ENCODE data around the gene DCC.

DCC gene

DNA sequence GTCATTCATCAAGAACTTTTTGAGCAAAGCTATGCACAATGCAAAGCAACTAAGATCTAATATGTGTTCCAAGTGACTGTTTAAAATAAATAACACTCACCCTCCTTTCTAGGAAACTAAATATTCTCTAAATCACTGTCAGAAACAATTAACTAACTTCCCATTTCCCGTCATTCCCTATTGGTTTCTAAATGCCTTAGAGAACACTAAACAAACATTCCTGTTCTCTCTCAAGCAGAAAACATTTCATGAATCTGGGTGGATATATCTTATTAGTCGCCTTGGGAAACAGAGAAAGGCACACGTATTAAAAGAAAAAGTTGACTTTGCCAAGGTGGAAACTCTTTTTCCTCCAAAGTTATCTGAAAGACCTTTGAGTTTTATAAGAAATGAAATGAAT lies 1149.3 kb downstream of the DCC start:
- no peak overlapping the region for H3K9ac ChIP-seq
- H3K79me2 ChIP-seq (ENCODE audit: insufficient read depth, low read depth) = no peaks in the 10 kb centered on the region
- H3K4me2 ChIP-seq = no peak overlapping the region
- H2AFZ ChIP-seq (ENCODE audit: low read depth) = no peak overlapping the region
- no peaks in the 10 kb centered on the region for H3K4me1 ChIP-seq (ENCODE audit: low read depth, poor library complexity, severe bottlenecking)
- H4K20me1 ChIP-seq (ENCODE audit: insufficient read depth) = no peaks in the 10 kb centered on the region
- H3K4me3 ChIP-seq (IDR thresholded peaks at IDR 0.05; ENCODE audit: insufficient read depth, low read depth, low read length) = no peak overlapping the region
- no peaks in the 10 kb centered on the region for H3K36me3 ChIP-seq (ENCODE audit: insufficient read depth)
- no peaks in the 10 kb centered on the region for H3K27me3 ChIP-seq (ENCODE audit: insufficient read depth, low read depth)
- H3K27ac ChIP-seq = no peak overlapping the region
- TF ChIP-seq, protein P1, sequence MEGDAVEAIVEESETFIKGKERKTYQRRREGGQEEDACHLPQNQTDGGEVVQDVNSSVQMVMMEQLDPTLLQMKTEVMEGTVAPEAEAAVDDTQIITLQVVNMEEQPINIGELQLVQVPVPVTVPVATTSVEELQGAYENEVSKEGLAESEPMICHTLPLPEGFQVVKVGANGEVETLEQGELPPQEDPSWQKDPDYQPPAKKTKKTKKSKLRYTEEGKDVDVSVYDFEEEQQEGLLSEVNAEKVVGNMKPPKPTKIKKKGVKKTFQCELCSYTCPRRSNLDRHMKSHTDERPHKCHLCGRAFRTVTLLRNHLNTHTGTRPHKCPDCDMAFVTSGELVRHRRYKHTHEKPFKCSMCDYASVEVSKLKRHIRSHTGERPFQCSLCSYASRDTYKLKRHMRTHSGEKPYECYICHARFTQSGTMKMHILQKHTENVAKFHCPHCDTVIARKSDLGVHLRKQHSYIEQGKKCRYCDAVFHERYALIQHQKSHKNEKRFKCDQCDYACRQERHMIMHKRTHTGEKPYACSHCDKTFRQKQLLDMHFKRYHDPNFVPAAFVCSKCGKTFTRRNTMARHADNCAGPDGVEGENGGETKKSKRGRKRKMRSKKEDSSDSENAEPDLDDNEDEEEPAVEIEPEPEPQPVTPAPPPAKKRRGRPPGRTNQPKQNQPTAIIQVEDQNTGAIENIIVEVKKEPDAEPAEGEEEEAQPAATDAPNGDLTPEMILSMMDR (conservative IDR thresholded peaks at IDR 0.05; ENCODE audit: low read depth, low read length) = no peak

- Histone ChIP-seq H3K79me2 (ENCODE audit: insufficient read depth, low read depth) (no peaks in the 10 kb centered on the region), H2AFZ (ENCODE audit: low read depth) (no peak overlapping the region), H3K4me2 (no peak overlapping the region), H3K27ac (no peak overlapping the region), H3K4me3 (IDR thresholded peaks at IDR 0.05; ENCODE audit: insufficient read depth, low read depth, low read length) (no peak overlapping the region), H3K36me3 (ENCODE audit: insufficient read depth) (no peaks in the 10 kb centered on the region), H3K27me3 (ENCODE audit: insufficient read depth, low read depth) (no peaks in the 10 kb centered on the region), H4K20me1 (ENCODE audit: insufficient read depth) (no peaks in the 10 kb centered on the region), H3K4me1 (ENCODE audit: low read depth, poor library complexity, severe bottlenecking) (no peaks in the 10 kb centered on the region), H3K9ac (no peak overlapping the region)
- TF ChIP-seq, protein P1 (conservative IDR thresholded peaks at IDR 0.05; ENCODE audit: low read depth, low read length) = no peak
Observed at GRCh38 chr18:53490019-53490418, 1150.0 kb downstream of the DCC start.

- no peak overlapping the region for H3K4me2 ChIP-seq
- TF ChIP-seq, protein P1 (conservative IDR thresholded peaks at IDR 0.05; ENCODE audit: low read depth, low read length) = no peak
- H3K27ac ChIP-seq = no peak overlapping the region
Observed at GRCh38 chr18:53496028-53496427, 1156.0 kb downstream of the DCC start.

DNA sequence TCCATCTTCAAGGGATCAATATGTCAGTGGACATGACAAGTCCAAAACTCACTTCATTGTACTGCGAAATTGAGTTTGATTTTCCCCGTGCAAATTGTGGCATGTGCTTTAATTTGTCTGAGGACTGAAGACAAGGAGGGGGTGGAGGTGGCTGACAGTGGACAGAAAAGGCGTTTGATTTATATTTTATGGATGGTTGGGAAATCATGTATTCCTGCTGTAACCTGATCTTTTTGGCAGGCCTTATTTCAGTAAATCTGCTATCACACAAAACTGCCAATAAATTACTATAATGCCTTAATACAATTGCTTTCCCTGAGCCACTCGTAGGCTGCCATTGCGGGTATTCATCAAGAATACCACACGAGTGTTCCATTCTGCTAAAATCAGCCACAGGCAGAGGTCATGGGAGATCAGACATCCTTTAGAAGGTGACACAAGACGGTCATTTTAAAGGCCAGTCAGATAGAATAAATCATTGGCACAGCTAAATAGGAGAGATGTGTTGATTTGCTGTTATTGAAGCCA lies 1164.0 kb downstream of the DCC start:
- Histone ChIP-seq H2AFZ (ENCODE audit: low read depth) (no peak overlapping the region), H3K79me2 (ENCODE audit: insufficient read depth, low read depth) (no peaks in the 10 kb centered on the region), H3K4me1 (ENCODE audit: low read depth, poor library complexity, severe bottlenecking) (no peaks in the 10 kb centered on the region), H3K9ac (no peak overlapping the region), H3K4me2 (no peak overlapping the region), H3K36me3 (ENCODE audit: insufficient read depth) (no peaks in the 10 kb centered on the region), H3K4me3 (IDR thresholded peaks at IDR 0.05; ENCODE audit: insufficient read depth, low read depth, low read length) (no peak overlapping the region), H4K20me1 (ENCODE audit: insufficient read depth) (no peaks in the 10 kb centered on the region), H3K27me3 (ENCODE audit: insufficient read depth, low read depth) (no peaks in the 10 kb centered on the region), H3K27ac (no peak overlapping the region)
- TF ChIP-seq, protein P1 (conservative IDR thresholded peaks at IDR 0.05; ENCODE audit: low read depth, low read length) = no peak

More at GRCh38 chr18:53496028-53496427, 1156.0 kb downstream of the DCC start:
- no peak overlapping the region for H2AFZ ChIP-seq (ENCODE audit: low read depth)
- H3K79me2 ChIP-seq (ENCODE audit: insufficient read depth, low read depth) = no peaks in the 10 kb centered on the region
- no peak overlapping the region for H3K9ac ChIP-seq
- H4K20me1 ChIP-seq (ENCODE audit: insufficient read depth) = no peaks in the 10 kb centered on the region
- H3K4me3 ChIP-seq (IDR thresholded peaks at IDR 0.05; ENCODE audit: insufficient read depth, low read depth, low read length) = no peak overlapping the region
- H3K4me1 ChIP-seq (ENCODE audit: low read depth, poor library complexity, severe bottlenecking) = no peaks in the 10 kb centered on the region
- no peaks in the 10 kb centered on the region for H3K27me3 ChIP-seq (ENCODE audit: insufficient read depth, low read depth)
- H3K36me3 ChIP-seq (ENCODE audit: insufficient read depth) = no peaks in the 10 kb centered on the region

All from KMS-11 (cell line).